Measurements from ENCODE around the gene BRINP1. TPM values are rescaled to one million over a fixed set of nuclear protein-coding genes. Genes with fewer than 3 reads are reported as not detected.

The BRINP1 gene
- total RNA-seq, 1 donor from 2014 or later: 0.07 TPM

DNA sequence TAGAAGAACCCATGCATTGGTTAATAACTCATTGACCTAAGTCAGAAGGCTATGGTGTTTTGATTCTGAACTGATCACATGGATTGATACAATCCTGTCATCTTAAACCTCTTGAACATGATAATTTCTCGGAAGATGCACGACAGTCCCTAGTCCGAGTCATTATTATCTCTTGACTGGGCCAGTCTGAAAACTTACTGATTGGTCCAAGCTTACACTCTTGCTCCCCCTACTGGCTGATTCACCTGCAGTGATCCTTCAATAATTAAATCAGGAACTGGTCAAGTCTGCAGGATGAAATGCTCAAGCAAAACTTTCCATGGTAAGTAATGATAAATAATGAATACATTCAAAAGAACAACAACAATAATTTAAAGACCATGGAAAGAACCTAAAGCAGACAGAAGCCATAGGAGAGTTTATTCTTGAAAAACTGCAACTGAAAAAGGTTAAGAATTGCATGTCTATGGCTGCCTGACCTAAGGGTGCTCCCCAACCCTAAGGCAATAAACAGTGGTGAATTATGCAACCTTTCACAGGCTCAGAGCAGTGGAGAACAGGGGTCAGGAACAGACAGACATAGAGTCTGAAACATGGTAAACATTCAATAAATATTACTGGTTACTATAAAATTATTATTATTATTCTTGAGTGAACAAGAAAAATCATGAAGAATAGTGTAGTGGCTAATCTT is 79.3 kb downstream of the BRINP1 start:
- Mint-ChIP-seq H3K27me3 (ENCODE audit: low read depth) (peaks cover 5% of the 10 kb centered on the region), H3K27ac (ENCODE audit: unreplicated experiment) (no peak overlapping the region), H3K9me3 (ENCODE audit: low read depth) (no peaks in the 10 kb centered on the region), H3K36me3 (ENCODE audit: low read depth) (no peaks in the 10 kb centered on the region), H3K4me3 (ENCODE audit: unreplicated experiment) (no peak overlapping the region), H3K4me1 (ENCODE audit: low read depth) (no peaks in the 10 kb centered on the region)
- TF ChIP-seq, protein P1, sequence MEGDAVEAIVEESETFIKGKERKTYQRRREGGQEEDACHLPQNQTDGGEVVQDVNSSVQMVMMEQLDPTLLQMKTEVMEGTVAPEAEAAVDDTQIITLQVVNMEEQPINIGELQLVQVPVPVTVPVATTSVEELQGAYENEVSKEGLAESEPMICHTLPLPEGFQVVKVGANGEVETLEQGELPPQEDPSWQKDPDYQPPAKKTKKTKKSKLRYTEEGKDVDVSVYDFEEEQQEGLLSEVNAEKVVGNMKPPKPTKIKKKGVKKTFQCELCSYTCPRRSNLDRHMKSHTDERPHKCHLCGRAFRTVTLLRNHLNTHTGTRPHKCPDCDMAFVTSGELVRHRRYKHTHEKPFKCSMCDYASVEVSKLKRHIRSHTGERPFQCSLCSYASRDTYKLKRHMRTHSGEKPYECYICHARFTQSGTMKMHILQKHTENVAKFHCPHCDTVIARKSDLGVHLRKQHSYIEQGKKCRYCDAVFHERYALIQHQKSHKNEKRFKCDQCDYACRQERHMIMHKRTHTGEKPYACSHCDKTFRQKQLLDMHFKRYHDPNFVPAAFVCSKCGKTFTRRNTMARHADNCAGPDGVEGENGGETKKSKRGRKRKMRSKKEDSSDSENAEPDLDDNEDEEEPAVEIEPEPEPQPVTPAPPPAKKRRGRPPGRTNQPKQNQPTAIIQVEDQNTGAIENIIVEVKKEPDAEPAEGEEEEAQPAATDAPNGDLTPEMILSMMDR (IDR thresholded peaks at IDR 0.05): peak; percentile 85
- DNase-seq (ENCODE audit: low spot score): no peak

DNA sequence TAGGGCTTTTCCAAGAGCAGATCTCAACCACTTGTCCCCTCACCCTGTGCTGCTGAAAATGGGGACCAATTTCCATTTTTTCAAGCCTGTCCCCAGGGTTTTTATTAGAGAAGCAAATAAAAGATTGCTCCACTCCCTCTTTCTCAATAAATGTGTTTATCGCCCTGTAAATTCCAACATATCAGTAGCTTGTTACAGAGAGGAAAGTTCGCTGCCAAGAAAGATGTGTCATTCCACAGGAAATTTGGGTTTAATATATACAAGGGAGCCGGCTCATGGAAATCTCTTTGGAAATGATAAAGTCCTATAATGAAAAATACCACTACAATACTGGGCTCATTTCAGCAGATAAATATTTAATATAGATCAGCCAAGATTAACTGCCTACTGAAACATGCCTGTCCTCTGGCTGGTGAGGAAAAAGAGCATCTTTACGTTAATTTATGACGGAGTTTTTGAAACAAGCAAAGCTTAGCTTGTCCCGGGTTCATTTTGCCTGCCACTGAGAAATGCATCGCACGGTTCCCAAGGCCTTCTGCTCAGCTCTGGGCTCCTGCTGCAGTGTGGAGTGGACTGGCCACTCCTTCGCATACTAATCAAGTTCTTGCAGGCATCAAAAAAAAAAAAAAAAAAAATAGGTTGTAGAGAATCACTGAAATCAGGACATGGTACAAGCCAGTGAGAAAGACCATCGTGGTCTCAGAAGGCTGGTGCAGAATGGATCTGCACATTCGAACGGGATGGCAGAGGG is 84.5 kb downstream of the BRINP1 start:
- H3K4me1 Mint-ChIP-seq (ENCODE audit: low read depth): no peaks in the 10 kb centered on the region
- DNase-seq (ENCODE audit: low spot score): no peak
- no peak overlapping the region for H3K27ac Mint-ChIP-seq (ENCODE audit: unreplicated experiment)
- no peaks in the 10 kb centered on the region for H3K9me3 Mint-ChIP-seq (ENCODE audit: low read depth)
- H3K27me3 Mint-ChIP-seq (ENCODE audit: low read depth): peaks cover 20% of the 10 kb centered on the region
- H3K36me3 Mint-ChIP-seq (ENCODE audit: low read depth): no peaks in the 10 kb centered on the region
- no peak overlapping the region for H3K4me3 Mint-ChIP-seq (ENCODE audit: unreplicated experiment)
- TF ChIP-seq, protein P1 (IDR thresholded peaks at IDR 0.05): no peak

DNA sequence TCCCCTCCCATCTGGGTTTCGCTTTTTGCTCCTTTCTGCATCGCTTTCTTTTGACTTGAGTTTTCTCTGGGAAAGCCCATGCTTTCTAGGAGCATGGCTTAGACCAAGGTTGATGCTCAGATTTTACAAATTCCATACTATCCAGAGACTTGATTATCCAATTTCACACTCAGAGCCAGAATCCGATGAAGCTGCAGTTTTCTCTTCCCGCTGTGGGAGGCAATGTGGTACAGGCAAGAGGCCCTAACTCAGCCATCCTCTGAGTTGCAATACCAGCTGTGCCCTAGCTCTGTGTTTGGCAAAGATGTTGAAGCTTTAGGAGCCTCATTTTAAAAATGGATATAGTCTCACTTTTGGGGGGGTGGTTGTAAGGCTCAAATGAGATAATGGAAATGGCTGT is 85.1 kb downstream of the BRINP1 start:
- Mint-ChIP-seq H3K36me3 (ENCODE audit: low read depth) (no peaks in the 10 kb centered on the region), H3K27ac (ENCODE audit: unreplicated experiment) (no peak overlapping the region)
- DNase-seq (ENCODE audit: low spot score): no peak

DNA sequence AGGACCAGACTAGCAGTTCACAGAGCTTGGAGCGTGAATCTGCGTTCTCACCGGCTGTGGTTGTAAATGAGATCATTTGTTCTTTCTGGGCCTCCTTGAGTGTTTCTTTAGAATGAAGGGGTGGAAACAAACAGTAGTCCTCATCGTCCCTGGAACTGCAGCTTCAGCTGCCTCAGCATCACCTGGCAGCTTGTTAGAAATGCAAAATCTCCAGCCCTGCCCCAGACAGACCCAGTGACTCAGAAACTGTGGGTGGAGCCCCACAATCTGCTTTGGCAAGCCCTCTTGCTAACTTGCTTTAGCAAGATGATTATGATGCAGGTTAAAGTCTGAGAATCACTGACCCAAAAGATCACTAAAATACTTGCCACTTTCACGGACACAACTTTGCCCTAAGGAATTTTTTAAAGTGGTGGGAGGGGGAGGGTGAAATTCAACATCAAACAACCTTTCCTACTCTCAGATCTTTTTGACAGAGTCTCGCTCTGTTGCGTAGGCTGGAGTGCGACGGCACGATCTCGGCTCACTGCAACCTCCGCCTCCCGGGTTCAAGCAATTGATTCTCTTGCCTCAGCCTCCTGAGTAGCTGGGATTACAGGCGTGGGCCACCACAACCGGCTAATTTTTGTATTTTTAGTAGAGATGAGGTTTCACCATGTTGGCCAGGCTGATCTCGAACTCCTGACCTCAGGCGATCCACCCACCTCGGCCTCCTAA is 86.0 kb downstream of the BRINP1 start:
- Mint-ChIP-seq H3K4me3 (ENCODE audit: unreplicated experiment) (no peak overlapping the region), H3K4me1 (ENCODE audit: low read depth) (no peaks in the 10 kb centered on the region), H3K36me3 (ENCODE audit: low read depth) (no peaks in the 10 kb centered on the region), H3K9me3 (ENCODE audit: low read depth) (no peaks in the 10 kb centered on the region), H3K27me3 (ENCODE audit: low read depth) (peaks cover 20% of the 10 kb centered on the region), H3K27ac (ENCODE audit: unreplicated experiment) (no peak overlapping the region)
- DNase-seq (ENCODE audit: low spot score): no peak
- TF ChIP-seq, protein P1 (IDR thresholded peaks at IDR 0.05): no peak

More for the DNA sequence above, 85.1 kb downstream of the BRINP1 start:
- Mint-ChIP-seq H3K4me3 (ENCODE audit: unreplicated experiment) (no peak overlapping the region), H3K4me1 (ENCODE audit: low read depth) (no peaks in the 10 kb centered on the region), H3K27me3 (ENCODE audit: low read depth) (peaks cover 20% of the 10 kb centered on the region), H3K9me3 (ENCODE audit: low read depth) (no peaks in the 10 kb centered on the region)
- TF ChIP-seq, protein P1 (IDR thresholded peaks at IDR 0.05): peak; percentile 33

DNA sequence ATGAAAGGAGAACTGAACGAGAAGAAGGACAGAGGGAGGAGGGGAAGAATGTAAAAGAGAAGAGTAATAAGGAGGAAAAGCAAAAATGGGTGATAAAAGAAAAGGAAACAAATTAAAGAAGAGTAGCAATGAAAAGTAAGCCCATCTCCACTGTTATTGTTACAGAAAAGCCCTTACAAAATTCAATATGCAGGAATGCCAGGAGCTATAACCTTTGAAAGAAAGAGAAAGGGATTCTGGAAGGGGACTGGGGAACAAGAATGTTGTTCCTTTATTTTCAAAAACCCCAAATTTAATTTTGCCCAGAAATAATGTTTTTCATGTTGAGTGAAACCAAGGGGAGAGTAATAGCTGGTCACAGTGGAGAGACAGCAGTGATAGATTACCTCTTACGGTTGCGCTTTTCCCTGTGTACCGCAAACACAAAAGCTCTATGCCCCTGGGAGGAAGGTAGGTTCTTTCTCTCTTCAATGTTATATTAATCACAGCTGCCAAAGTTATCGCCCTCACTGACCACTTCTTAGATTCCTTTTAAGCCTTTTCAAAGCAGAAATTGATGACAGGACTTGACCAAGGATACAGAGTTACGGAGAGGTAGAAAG is 86.7 kb downstream of the BRINP1 start:
- H3K36me3 Mint-ChIP-seq (ENCODE audit: low read depth): no peaks in the 10 kb centered on the region
- TF ChIP-seq, protein P1 (IDR thresholded peaks at IDR 0.05): no peak
- no peak overlapping the region for H3K4me3 Mint-ChIP-seq (ENCODE audit: unreplicated experiment)
- H3K27me3 Mint-ChIP-seq (ENCODE audit: low read depth): peaks cover 20% of the 10 kb centered on the region
- DNase-seq (ENCODE audit: low spot score): no peak
- H3K27ac Mint-ChIP-seq (ENCODE audit: unreplicated experiment): no peak overlapping the region
- no peaks in the 10 kb centered on the region for H3K9me3 Mint-ChIP-seq (ENCODE audit: low read depth)
- no peaks in the 10 kb centered on the region for H3K4me1 Mint-ChIP-seq (ENCODE audit: low read depth)
